Measurements from ENCODE around the gene TUBGCP6. TPM values are rescaled to one million over a fixed set of nuclear protein-coding genes. Genes with fewer than 3 reads are reported as not detected.

TUBGCP6 gene
- total RNA-seq, 1 experiment from 2014 or later: 40.2 TPM

DNA sequence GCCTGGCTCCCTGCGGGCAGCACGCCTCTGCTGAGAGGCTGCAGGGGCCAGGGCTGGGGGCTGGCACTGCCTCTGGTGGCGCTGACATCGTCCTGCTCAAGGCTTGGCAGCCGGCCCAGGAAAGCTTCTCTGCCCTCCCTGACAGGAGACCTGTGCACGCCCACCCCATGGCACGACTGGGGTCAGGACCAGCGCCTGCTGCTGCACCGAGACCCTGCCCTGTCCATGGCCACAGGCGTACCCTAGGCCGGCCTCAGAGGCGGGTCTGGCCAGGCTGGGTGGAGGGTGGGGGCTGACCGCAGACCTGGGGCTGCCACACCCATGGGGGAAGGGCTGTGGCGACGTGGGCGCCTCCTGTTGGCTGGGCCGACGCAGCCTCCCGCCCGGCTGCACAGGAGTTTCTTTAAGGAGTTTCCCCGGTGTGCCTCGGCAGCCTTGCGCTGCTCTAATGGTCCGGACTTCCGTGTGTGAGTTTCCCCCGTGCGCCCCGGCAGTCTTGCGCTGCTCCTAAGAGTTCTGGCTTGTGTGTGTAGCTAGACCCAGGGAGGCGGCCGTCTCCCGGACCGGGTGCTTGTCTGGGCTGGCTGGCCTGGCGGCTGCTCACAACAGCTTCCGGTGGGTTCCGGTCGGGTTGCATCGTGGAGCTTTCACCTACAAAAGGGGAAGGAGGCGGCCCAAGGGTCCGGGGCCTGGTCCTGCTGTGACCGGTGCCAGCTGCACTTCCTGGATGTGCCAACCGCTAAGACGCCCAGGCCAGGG is 54.5 kb downstream of the TUBGCP6 start:
- Histone ChIP-seq H3K27me3 (no peaks in the 10 kb centered on the region), H3K27ac (no peak overlapping the region), H3K36me3 (peaks cover 15% of the 10 kb centered on the region), H3K4me3 (no peak overlapping the region), H3K9me3 (replicated peaks) (no peaks in the 10 kb centered on the region), H3K4me1 (peaks cover 3% of the 10 kb centered on the region; the same call in 1 of the 2 replicates)
- no peak for DNase-seq

DNA sequence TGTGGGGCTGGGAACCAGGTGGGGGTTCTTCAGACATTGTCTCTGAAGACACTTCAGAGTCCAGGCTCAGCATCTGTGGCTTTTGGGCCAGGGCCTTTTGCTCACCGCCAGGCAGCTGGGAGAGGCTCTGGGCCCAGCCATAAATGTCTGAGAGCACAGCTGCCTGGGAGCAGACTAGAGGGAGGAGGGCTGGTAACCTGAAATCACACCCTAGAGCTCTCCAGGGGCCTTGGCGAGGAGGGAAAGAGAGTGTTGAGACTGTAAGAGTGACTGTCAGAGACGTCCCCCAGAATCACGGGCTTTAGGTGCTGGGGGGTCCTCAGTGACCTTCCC is 55.0 kb downstream of the TUBGCP6 start:
- H3K36me3 ChIP-seq: peaks cover 13% of the 10 kb centered on the region
- no peaks in the 10 kb centered on the region for H3K27me3 ChIP-seq
- no peak overlapping the region for H3K27ac ChIP-seq
- H3K9me3 ChIP-seq (replicated peaks): no peaks in the 10 kb centered on the region
- peaks cover 3% of the 10 kb centered on the region; the same call in 1 of the 2 replicates for H3K4me1 ChIP-seq
- no peak for DNase-seq
- H3K4me3 ChIP-seq: no peak overlapping the region

DNA sequence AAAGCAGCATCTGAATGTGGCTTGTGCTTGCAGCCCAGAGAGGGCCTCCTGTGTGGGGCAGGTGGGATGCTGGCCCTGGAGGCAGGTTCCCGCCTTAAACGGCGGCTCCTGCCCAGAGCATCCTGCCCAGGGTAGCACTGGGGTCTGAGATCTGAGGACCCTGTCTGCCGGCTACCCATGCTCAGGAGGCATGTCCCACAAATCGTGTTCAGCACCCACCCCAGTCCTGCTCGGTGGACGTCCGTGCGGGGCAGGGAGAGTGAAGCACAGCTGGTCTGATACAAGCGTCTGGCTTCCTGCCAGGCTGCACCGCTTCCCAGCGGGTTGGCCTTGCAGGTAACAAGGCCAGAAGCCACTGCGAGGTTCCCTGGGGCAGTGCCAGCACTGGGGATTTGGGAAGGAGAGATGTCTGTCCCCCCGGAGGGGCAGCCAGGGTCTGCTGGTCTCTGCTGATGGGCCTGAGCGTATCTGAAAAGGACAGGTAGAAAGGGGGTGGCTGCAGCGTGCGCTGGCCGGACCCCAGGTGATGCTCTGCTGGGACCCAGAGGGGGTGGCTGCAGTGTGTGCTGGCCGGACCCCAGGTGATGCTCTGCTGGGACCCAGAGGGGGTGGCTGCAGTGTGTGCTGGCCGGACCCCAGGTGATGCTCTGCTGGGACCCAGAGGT is 55.5 kb downstream of the TUBGCP6 start:
- no peaks in the 10 kb centered on the region for H3K9me3 ChIP-seq (replicated peaks)
- peaks cover 8% of the 10 kb centered on the region for H3K36me3 ChIP-seq
- no peak overlapping the region for H3K4me3 ChIP-seq
- peaks cover 5% of the 10 kb centered on the region; the same call in 1 of the 2 replicates for H3K4me1 ChIP-seq
- no peak overlapping the region for H3K27ac ChIP-seq
- no peaks in the 10 kb centered on the region for H3K27me3 ChIP-seq
- no peak for DNase-seq

DNA sequence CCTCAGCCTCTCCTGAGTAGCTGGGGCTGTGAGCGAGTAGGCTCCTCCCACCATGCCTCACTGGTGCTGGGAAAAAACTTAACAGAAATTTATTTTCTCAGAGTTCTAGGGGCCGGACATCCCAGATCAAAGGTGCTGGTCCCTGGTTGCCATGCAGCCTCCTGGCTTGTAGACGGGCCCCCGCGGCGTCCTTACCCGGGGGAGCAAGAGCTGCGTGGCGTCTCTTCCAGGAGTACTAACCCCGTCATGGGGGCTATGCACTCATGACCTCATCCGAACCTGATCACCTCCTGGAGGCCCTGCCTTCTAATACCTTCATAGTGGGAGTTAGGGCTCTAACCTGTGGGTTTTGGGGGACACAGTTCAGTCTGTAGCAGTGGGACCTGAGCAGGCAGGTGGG is 56.5 kb downstream of the TUBGCP6 start:
- Histone ChIP-seq H3K9me3 (replicated peaks) (no peaks in the 10 kb centered on the region), H3K4me3 (no peak overlapping the region), H3K27me3 (no peaks in the 10 kb centered on the region), H3K4me1 (peaks cover 5% of the 10 kb centered on the region; the same call in 1 of the 2 replicates), H3K27ac (no peak overlapping the region), H3K36me3 (peaks cover 4% of the 10 kb centered on the region; the same call in 1 of the 2 replicates)
- no peak for DNase-seq

DNA sequence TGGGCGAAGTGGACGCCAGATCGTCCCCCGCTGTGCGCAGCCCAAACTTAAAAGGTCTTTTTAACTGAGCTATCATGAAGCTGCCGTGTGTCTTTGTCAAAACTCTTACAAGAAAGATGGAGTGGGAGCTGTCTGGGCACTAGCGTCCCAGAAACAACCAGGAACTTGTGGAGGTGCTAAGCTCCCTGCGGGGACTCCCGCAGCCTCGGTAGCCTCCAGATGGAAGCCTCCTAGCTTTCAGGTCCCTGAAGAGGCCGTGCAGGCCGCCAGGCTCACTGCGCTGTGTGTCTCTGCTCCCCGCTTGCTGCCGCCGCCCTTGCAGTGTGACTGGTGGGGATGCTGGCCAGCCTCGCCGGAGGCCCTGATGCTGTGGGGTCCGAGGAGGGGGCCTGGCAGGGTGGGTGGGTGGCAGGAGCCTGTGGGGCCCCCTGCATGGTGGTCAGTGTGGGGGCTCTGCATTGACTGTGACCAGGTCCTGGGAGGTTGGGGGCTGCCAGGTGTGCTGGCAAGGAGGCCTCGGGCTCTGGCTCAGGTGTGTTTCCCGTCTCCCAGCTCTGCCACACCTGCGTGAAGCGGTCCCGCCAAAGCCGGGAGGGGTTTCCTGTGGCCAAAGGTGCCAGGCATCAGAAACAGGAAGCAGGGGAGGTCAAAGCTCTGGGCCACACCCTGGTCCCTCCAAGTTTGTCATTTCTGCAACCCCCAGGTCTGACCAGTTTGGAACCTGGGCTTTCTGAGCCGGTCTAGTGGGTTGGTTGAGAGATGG is 57.9 kb downstream of the TUBGCP6 start:
- Histone ChIP-seq H3K9me3 (replicated peaks) (no peaks in the 10 kb centered on the region), H3K27ac (no peak overlapping the region; the same call in 1 of the 2 replicates), H3K36me3 (peaks cover 4% of the 10 kb centered on the region; the same call in 1 of the 2 replicates), H3K4me3 (peak overlapping the region; percentile 84), H3K27me3 (no peaks in the 10 kb centered on the region), H3K4me1 (peaks cover 5% of the 10 kb centered on the region; the same call in 1 of the 2 replicates)
- DNase-seq: no peak

DNA sequence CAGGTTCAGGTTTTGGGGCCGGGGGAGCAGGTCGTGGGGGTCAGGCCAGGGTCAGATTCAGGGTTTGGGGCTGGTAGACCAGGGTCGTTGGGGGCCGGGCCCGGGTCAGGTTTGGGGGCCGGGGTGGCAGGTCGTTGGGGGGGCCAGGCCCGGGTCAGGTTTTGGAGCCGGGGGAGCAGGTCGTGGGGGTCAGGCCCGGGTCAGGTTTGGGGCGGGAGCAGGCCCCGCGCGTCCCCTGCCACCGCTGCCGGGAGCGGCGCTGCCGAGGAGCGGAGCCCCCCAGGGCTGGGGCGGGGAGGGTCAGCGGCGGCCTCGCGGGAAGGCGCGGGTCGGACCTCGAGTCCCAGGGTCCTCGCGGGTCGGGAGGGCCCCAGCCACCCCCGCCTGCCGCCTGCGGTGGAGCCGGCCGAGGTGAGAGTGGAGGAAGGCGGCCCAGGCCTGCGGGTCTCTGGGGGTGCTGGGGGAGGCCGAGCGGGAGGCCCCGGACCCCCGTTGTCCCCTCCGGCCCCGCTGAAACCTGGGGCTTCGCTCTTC is 58.6 kb downstream of the TUBGCP6 start:
- DNase-seq: no peak
- H3K9me3 ChIP-seq (replicated peaks): no peaks in the 10 kb centered on the region
- H3K36me3 ChIP-seq: peaks cover 4% of the 10 kb centered on the region; the same call in 1 of the 2 replicates
- no peaks in the 10 kb centered on the region for H3K27me3 ChIP-seq
- no peak overlapping the region; the same call in 1 of the 2 replicates for H3K27ac ChIP-seq
- peaks cover 5% of the 10 kb centered on the region; the same call in 1 of the 2 replicates for H3K4me1 ChIP-seq
- peak overlapping the region; percentile 84 for H3K4me3 ChIP-seq

DNA sequence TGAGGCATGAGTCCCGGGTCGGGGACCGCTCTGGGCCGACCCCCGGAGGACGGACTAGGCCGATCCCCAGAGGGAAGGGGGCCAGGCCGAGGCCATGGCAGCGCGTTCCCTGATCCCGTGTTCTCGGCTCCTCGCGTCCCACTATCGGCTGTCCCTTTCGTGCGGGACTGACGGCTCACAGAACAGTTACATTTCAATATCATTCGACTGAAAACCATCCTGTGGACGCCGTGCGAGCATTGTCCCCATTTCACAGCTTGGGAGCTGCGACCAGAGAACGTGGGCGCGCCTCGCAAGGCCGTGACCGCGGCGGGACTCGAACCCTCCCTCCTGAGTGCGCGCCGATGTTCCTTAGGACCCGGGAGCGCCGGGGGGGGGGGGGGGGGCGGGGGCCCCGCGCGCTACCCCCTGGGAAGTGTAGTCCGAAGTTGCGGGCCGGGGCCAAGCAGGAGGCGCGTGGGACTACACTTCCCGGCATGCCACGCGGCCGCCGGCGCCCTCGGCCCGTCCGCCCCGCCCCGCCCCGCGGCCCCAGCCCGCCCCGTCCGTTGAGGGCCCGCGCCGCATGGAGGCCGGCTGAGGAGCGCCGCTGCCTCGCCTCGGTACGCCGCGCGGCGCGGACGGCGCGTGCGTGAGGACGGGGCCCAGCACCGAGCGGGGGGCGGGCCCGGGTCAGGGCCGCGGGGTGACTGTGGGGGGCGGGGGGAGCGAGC is 59.3 kb downstream of the TUBGCP6 start, which contains the start of gene TRABD:
Gene TRABD (plus strand): TSS at position 539 of the 713 bp plus-strand sequence. CDS start 7,148 bp downstream, outside the sequence.
- Histone ChIP-seq H3K4me3 (peak within 1 kb of the TSS; percentile 84), H3K4me1 (0 out of 2 replicates have a peak, but pooled peaks cover 5% of the 10 kb centered on the region), H3K36me3 (peaks cover 4% of the 10 kb centered on the region; the same call in 1 of the 2 replicates), H3K9me3 (replicated peaks) (no peaks in the 10 kb centered on the region), H3K27ac (no peak within 1 kb of the TSS; the same call in 1 of the 2 replicates), H3K27me3 (no peaks in the 10 kb centered on the region)
- DNase-seq: peak; percentile 94 to 97

DNA sequence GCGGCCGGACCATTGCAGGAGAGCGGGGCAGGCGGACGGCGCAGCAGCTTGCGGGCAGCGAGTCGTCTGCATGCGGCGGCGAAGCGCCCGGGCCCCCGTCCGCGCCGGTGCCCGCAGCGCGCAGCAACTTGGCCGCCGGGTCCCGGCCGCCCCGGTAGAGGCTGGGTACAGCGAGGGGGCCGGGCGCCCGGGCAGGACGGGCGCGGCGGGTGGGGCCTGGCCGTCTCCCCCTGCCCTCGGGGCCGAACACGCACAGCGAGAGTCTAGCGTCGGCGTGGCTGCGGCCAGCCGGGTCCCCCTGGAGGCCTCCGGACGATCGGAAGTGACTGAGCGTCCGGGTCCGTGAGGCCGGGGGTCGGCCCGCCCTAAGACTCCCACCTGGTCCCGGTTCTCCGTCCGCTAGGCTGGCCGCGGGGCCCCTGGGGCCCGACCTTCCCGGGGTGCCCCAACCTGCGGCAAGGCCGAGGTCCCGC is 59.9 kb downstream of the TUBGCP6 start:
- H3K4me3 ChIP-seq: no peak overlapping the region; the same call in 1 of the 2 replicates
- no peaks in the 10 kb centered on the region for H3K9me3 ChIP-seq (replicated peaks)
- H3K27ac ChIP-seq: no peak overlapping the region
- H3K36me3 ChIP-seq: peaks cover 4% of the 10 kb centered on the region; the same call in 1 of the 2 replicates
- no peaks in the 10 kb centered on the region for H3K27me3 ChIP-seq
- H3K4me1 ChIP-seq: 0 out of 2 replicates have a peak, but pooled peaks cover 5% of the 10 kb centered on the region
- DNase-seq: no peak

DNA sequence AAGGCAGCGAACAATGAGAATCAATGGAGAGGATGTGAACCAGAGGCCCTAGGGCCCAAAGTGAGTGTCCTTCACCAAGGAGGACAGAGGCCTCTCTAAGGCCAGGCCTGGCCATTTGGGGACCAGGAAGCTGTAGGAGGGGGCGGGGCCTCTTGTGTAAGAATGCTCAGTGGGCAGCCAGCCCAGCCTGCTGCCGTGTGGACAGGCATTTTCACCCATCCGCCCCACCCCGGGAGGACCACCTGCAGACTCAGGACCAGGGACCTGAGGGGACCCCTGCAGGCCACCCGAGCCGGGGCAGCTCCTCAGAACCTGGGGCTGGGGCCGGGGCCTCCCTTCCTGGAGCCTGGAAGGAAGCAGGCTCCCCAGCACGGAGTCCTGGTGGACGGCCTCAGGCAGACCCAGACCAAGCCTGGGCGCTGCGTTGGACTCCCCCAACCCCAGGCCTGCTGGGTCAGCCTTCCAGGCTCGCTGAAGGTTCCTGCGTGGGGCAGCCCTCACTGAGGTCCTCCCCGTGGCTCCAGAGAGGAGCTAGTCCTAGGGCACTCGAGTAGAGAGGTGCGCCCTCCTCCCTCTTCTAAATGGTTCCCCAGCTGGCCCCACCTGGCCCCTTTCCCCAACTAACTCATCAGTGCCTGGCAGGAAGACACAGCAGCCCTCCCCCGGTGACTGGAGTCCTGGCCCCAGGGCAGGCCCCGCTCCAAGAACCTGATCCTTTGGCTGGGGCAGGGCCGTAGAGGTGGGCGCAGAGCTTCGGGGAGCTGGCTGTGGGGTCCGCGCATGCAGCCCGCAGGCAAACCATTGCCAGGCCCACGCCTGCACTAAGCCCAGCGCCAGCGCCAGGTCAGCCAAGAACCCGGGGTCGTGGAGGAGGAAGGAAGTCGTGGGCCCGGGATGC is 60.6 kb downstream of the TUBGCP6 start:
- Histone ChIP-seq H3K4me3 (no peak overlapping the region), H3K27me3 (no peaks in the 10 kb centered on the region), H3K4me1 (0 out of 2 replicates have a peak, but pooled peaks cover 5% of the 10 kb centered on the region), H3K27ac (no peak overlapping the region), H3K36me3 (peaks cover 4% of the 10 kb centered on the region; the same call in 1 of the 2 replicates), H3K9me3 (replicated peaks) (no peaks in the 10 kb centered on the region)
- DNase-seq: peak; percentile 69 to 76

DNA sequence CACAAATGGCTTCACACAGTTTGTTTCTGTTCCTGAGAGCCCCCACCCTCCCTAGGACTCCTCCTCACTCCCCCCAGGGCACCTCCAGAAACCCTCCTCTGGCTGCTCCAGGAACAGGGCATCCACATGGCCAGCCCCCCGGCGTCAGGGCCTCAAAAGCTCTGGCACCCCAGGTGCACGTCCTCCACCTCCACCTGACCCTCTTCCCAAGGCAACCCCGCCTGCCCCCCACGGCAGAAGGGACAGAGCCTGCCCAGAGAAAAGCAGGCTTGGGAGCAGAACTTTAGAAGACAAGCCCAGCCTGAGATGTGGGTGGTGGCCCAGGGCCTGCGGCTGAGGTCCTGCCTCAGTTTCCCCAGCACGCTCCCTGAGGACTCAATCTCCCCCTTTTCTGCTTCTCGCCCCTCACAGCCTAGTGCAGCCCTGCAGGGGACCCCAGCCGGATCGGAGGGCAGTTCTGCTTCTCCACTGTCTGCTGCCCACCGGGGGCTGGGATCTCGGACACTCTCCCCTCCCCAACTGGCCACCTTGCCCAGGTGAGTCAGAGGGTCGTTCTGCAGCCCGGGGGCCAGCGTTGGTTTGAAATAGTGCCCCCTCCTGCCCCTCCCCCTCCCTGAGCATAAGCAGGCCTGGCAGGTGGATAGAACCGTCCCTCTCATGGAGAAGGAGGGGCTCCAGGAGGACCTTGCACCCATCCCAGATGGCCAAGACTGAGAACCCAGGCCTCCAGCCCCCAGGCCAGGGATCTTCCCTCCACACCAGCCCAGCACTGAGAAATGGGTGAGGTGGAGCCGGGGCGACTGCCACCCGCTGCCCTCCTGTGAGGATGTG is 61.5 kb downstream of the TUBGCP6 start:
- H3K9me3 ChIP-seq (replicated peaks): no peaks in the 10 kb centered on the region
- H3K27me3 ChIP-seq: no peaks in the 10 kb centered on the region
- H3K27ac ChIP-seq: no peak overlapping the region
- H3K4me1 ChIP-seq: 0 out of 2 replicates have a peak, but pooled peaks cover 5% of the 10 kb centered on the region
- DNase-seq: no peak
- no peak overlapping the region for H3K4me3 ChIP-seq
- H3K36me3 ChIP-seq: no peaks in the 10 kb centered on the region

DNA sequence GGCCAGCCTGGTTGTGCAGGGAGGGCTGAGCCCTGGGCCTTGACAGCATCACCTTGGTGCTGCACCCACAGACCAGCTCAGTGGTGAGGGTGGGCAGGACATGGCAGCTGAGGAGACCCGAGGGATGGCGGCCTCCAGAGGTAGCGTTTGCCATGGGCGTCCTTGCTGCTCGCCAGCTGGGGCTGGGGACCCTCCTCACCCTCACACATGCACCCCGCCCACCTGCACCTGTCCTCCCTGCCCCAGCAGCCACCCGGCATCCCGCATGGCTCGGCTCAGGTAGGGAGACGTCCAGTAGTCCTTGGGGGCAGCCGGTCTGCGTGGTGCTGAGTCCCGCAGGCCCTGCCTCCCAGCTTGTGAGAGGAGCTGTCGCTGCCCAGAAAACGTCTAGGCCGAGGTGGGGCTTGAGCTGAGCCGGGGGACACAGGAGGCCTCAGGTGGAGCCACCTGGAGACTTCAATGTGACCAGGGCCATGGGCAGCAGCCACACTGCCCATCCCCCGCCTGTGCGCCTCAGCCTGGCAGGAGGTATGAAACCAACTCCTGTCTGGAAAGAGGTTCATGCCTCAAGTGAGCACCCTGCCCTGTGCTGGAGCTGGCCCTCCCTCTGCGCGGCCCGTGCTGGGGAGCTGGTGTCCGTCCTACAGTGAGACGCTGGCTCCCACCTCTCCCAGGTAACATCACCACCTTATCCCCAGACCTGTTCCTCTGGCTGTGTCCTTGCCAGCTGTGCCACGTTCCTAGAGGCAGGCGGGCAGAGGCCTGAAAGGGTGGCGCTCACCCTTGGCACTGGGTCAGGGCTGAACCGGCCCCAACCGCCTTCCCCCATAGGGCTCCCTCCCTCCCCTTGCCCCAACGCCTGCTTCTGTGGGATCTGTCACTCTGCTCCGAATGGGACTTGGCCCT is 62.4 kb downstream of the TUBGCP6 start:
- Histone ChIP-seq H3K27me3 (no peaks in the 10 kb centered on the region), H3K9me3 (replicated peaks) (no peaks in the 10 kb centered on the region), H3K36me3 (no peaks in the 10 kb centered on the region), H3K4me1 (0 out of 2 replicates have a peak, but pooled peaks cover 5% of the 10 kb centered on the region), H3K27ac (no peak overlapping the region), H3K4me3 (no peak overlapping the region)
- no peak for DNase-seq

Data from SJCRH30 (cell line).